ENCODE measurements around the gene SPTA1.
"Not testable (repeated sequence)": the region's sequence is repeated elsewhere in the genome, so short reads cannot be mapped to it uniquely, and the experiment has no call there.

Gene SPTA1

GRCh38 chr1:158686111-158687009 lies at the start of gene SPTA1:
Gene SPTA1 (minus strand): TSS chr1:158686715. CDS start chr1:158686517, 198 bp downstream.
- no peak for DNase-seq

- DNase-seq, result no peak
These were observed 49.3 kb upstream of the SPTA1 start for GRCh38 chr1:158735848-158736247.

GRCh38 chr1:158732524-158732923 lies 46.0 kb upstream of the SPTA1 start:
- no peak for DNase-seq

GRCh38 chr1:158731707-158732106 lies 45.2 kb upstream of the SPTA1 start:
- DNase-seq, result no peak

GRCh38 chr1:158730453-158730852 lies 43.9 kb upstream of the SPTA1 start:
- no peak for DNase-seq

- DNase-seq, result no peak
These were observed 42.2 kb upstream of the SPTA1 start for GRCh38 chr1:158728510-158729225.

- DNase-seq, result no peak
These were observed 37.9 kb upstream of the SPTA1 start for GRCh38 chr1:158724442-158724841.

GRCh38 chr1:158720620-158721019 lies 34.1 kb upstream of the SPTA1 start, which contains the start of gene OR6K3:
Gene OR6K3 (minus strand): TSS chr1:158720720. CDS start chr1:158718115, 2,605 bp downstream.
- no peak for DNase-seq

GRCh38 chr1:158719664-158720063 lies 33.1 kb upstream of the SPTA1 start:
- DNase-seq, result no peak

GRCh38 chr1:158717344-158717743 lies 30.8 kb upstream of the SPTA1 start:
- no peak for DNase-seq

GRCh38 chr1:158716335-158716734 lies 29.8 kb upstream of the SPTA1 start:
- DNase-seq, result no peak

GRCh38 chr1:158714754-158715153 lies 28.2 kb upstream of the SPTA1 start:
- no peak for DNase-seq

- DNase-seq, result no peak
These were observed 24.6 kb upstream of the SPTA1 start for GRCh38 chr1:158711098-158711497.

- no peak for DNase-seq
These were observed 19.6 kb upstream of the SPTA1 start for GRCh38 chr1:158706096-158706495.

- DNase-seq, result no peak
These were observed 14.0 kb upstream of the SPTA1 start, which contains the start of gene OR6K2 for GRCh38 chr1:158700552-158700951. Gene OR6K2 (minus strand): TSS chr1:158700652. CDS start chr1:158700652, 0 bp downstream.

- DNase-seq, result no peak
These were observed 8.1 kb upstream of the SPTA1 start for GRCh38 chr1:158694596-158694995.

- no peak for DNase-seq
These were observed 5.8 kb upstream of the SPTA1 start for GRCh38 chr1:158692356-158692755.

GRCh38 chr1:158691907-158692306 lies 5.4 kb upstream of the SPTA1 start:
- no peak for DNase-seq

- not testable (repeated sequence) for DNase-seq
These were observed 4.6 kb upstream of the SPTA1 start for GRCh38 chr1:158691149-158691548.

- no peak for DNase-seq
These were observed 3.4 kb upstream of the SPTA1 start for GRCh38 chr1:158689875-158690274.

- DNase-seq, result no peak
These were observed 2.6 kb upstream of the SPTA1 start for GRCh38 chr1:158689110-158689509.

GRCh38 chr1:158688343-158688742 lies 1.8 kb upstream of the SPTA1 start:
- DNase-seq, result not testable (repeated sequence)

GRCh38 chr1:158687037-158687436 lies 522 bp upstream of the SPTA1 start:
- DNase-seq, result no peak

- no peak for DNase-seq
These were observed 1.4 kb downstream of the SPTA1 start for GRCh38 chr1:158685085-158685484.

Data from NCI-H524 treated with DMSO at 0.1 percent for 48 hours (cell line).